ENCODE results near the gene LILRA1.
"Not testable (repeated sequence)": the region's sequence is repeated elsewhere in the genome, so short reads cannot be mapped to it uniquely, and the experiment has no call there.

The LILRA1 gene

GRCh38 chr19:54576411-54576976, 16.9 kb upstream of the LILRA1 start:
- no peak for DNase-seq (ENCODE audit: low spot score)
- no peak for FAIRE-seq

GRCh38 chr19:54577334-54577733, 16.1 kb upstream of the LILRA1 start:
- FAIRE-seq: no peak

GRCh38 chr19:54578268-54578667, 15.2 kb upstream of the LILRA1 start:
- not testable (repeated sequence) for DNase-seq (ENCODE audit: low spot score); FAIRE-seq

More at GRCh38 chr19:54577334-54577733, 16.1 kb upstream of the LILRA1 start:
- DNase-seq (ENCODE audit: low spot score): no peak

- DNase-seq (ENCODE audit: low spot score) (no peak), FAIRE-seq (no peak)
These were observed 7.0 kb upstream of the LILRA1 start for GRCh38 chr19:54586397-54586796.

- no peak for FAIRE-seq
- no peak for DNase-seq (ENCODE audit: low spot score)
These were observed 6.4 kb upstream of the LILRA1 start for GRCh38 chr19:54587026-54587425.

- not testable (repeated sequence) for FAIRE-seq; DNase-seq (ENCODE audit: low spot score)
These were observed 647 bp downstream of the LILRA1 start for GRCh38 chr19:54593931-54594626.

GRCh38 chr19:54594737-54595136, 1.3 kb downstream of the LILRA1 start:
- DNase-seq (ENCODE audit: low spot score): no peak
- FAIRE-seq: no peak

- not testable (repeated sequence) for FAIRE-seq; DNase-seq (ENCODE audit: low spot score)
These were observed 2.4 kb downstream of the LILRA1 start for GRCh38 chr19:54595680-54596436.

GRCh38 chr19:54600212-54600611, 6.8 kb downstream of the LILRA1 start:
- no peak for DNase-seq (ENCODE audit: low spot score)
- no peak for FAIRE-seq

- FAIRE-seq (no peak), DNase-seq (ENCODE audit: low spot score) (no peak)
These were observed 12.8 kb downstream of the LILRA1 start for GRCh38 chr19:54606230-54606629.

GRCh38 chr19:54606891-54607784, 13.7 kb downstream of the LILRA1 start:
- peak; percentile 59 for FAIRE-seq
- DNase-seq (ENCODE audit: low spot score): no peak

- DNase-seq (ENCODE audit: low spot score) (no peak), FAIRE-seq (no peak)
These were observed 14.3 kb downstream of the LILRA1 start for GRCh38 chr19:54607785-54608150.

- DNase-seq (ENCODE audit: low spot score) (no peak), FAIRE-seq (no peak)
These were observed 14.8 kb downstream of the LILRA1 start for GRCh38 chr19:54608205-54608604.

GRCh38 chr19:54608792-54609191, 15.4 kb downstream of the LILRA1 start:
- FAIRE-seq: no peak

GRCh38 chr19:54609356-54609791, 15.9 kb downstream of the LILRA1 start:
- FAIRE-seq (no peak), DNase-seq (ENCODE audit: low spot score) (no peak)

More at GRCh38 chr19:54608792-54609191, 15.4 kb downstream of the LILRA1 start:
- no peak for DNase-seq (ENCODE audit: low spot score)

- no peak for FAIRE-seq
- no peak for DNase-seq (ENCODE audit: low spot score)
These were observed 19.0 kb downstream of the LILRA1 start for GRCh38 chr19:54612428-54612827.

GRCh38 chr19:54614726-54615125, 21.3 kb downstream of the LILRA1 start:
- FAIRE-seq (no peak), DNase-seq (ENCODE audit: low spot score) (no peak)

GRCh38 chr19:54616057-54616456, 22.6 kb downstream of the LILRA1 start:
- FAIRE-seq (no peak), DNase-seq (ENCODE audit: low spot score) (no peak)

- FAIRE-seq (no peak), DNase-seq (ENCODE audit: low spot score) (no peak)
These were observed 23.6 kb downstream of the LILRA1 start for GRCh38 chr19:54616821-54617560.

- no peak for FAIRE-seq
- no peak for DNase-seq (ENCODE audit: low spot score)
These were observed 27.0 kb downstream of the LILRA1 start for GRCh38 chr19:54620464-54620863.

GRCh38 chr19:54622431-54622830, 29.0 kb downstream of the LILRA1 start:
- DNase-seq (ENCODE audit: low spot score) (no peak), FAIRE-seq (no peak)
